HL-60 (cell line): ENCODE measurements around the gene LMBR1L.
"Not testable (repeated sequence)": the region's sequence is repeated elsewhere in the genome, so short reads cannot be mapped to it uniquely, and the experiment has no call there.

ENCODE experiments used
- DNase-seq, 2 experiments: peaks; one replicate each; pipeline ENCODE4 v3.0.0-alpha.2; 2010 to 2020; ENCODE audit warnings: low read depth in 1 of 2, low spot score in 1 of 2
- H3K27ac ChIP-seq: fragments of 250-450 bp; sonication (Bioruptor Pico); replicated peaks from 2 replicates; pipeline ENCODE4 v1.5.1; 2020; ENCODE audit warnings: mild to moderate bottlenecking, moderate library complexity
- H3K27me3 ChIP-seq: fragments of 250-450 bp; sonication (Bioruptor Pico); 2 replicates; pipeline ENCODE4 v1.5.1; 2021; ENCODE audit warnings: mild to moderate bottlenecking, moderate library complexity; ENCODE audit not compliant: insufficient read depth, poor library complexity, severe bottlenecking
- H3K4me3 ChIP-seq: replicated peaks from 2 replicates; pipeline ENCODE4 v1.5.1; 2011; ENCODE audit warnings: mild to moderate bottlenecking, control low read depth, low read length; ENCODE audit not compliant: insufficient read depth
- GABPA ChIP-seq: IDR thresholded peaks from 2 replicates; pipeline ENCODE4 v1.6.1; 2012; ENCODE audit warnings: low read depth
- POLR2AphosphoS5 ChIP-seq: IDR thresholded peaks from 2 replicates; pipeline ENCODE4 v1.6.1; 2012; ENCODE audit warnings: low read depth
- REST ChIP-seq: IDR thresholded peaks from 2 replicates; pipeline ENCODE4 v1.6.1; 2012; ENCODE audit warnings: low read depth; ENCODE audit not compliant: insufficient replicate concordance
- SPI1 ChIP-seq: IDR thresholded peaks from 2 replicates; pipeline ENCODE4 v1.6.1; 2012; ENCODE audit warnings: low read depth, mild to moderate bottlenecking, borderline replicate concordance
- TF ChIP-seq, protein P1 (sequence below): IDR thresholded peaks from one replicate; pipeline ENCODE4 v1.5.1; 2011; ENCODE audit warnings: low read length, control low read depth, inconsistent platforms; ENCODE audit not compliant: insufficient read depth

Gene LMBR1L

GRCh38 chr12:49068879-49069506 lies 41.7 kb downstream of the LMBR1L start:
- H3K27me3 ChIP-seq = no peaks in the 10 kb centered on the region
- TF ChIP-seq, protein P1, sequence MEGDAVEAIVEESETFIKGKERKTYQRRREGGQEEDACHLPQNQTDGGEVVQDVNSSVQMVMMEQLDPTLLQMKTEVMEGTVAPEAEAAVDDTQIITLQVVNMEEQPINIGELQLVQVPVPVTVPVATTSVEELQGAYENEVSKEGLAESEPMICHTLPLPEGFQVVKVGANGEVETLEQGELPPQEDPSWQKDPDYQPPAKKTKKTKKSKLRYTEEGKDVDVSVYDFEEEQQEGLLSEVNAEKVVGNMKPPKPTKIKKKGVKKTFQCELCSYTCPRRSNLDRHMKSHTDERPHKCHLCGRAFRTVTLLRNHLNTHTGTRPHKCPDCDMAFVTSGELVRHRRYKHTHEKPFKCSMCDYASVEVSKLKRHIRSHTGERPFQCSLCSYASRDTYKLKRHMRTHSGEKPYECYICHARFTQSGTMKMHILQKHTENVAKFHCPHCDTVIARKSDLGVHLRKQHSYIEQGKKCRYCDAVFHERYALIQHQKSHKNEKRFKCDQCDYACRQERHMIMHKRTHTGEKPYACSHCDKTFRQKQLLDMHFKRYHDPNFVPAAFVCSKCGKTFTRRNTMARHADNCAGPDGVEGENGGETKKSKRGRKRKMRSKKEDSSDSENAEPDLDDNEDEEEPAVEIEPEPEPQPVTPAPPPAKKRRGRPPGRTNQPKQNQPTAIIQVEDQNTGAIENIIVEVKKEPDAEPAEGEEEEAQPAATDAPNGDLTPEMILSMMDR = no peak
- no peak for TF ChIP-seq POLR2AphosphoS5
- no peak for TF ChIP-seq REST
- TF ChIP-seq SPI1 = no peak
- no peak for TF ChIP-seq GABPA
- DNase-seq = no peak
- peak overlapping the region; percentile 50; the same call in 1 of the 2 replicates for H3K27ac ChIP-seq
- H3K4me3 ChIP-seq = peak overlapping the region; percentile 92

GRCh38 chr12:49066120-49066519 lies 44.5 kb downstream of the LMBR1L start:
- TF ChIP-seq GABPA (no peak), POLR2AphosphoS5 (no peak), SPI1 (no peak), REST (no peak)
- TF ChIP-seq, protein P1 = no peak
- no peak for DNase-seq
- Histone ChIP-seq H3K27me3 (no peaks in the 10 kb centered on the region), H3K4me3 (no peak overlapping the region), H3K27ac (no peak overlapping the region)

DNA sequence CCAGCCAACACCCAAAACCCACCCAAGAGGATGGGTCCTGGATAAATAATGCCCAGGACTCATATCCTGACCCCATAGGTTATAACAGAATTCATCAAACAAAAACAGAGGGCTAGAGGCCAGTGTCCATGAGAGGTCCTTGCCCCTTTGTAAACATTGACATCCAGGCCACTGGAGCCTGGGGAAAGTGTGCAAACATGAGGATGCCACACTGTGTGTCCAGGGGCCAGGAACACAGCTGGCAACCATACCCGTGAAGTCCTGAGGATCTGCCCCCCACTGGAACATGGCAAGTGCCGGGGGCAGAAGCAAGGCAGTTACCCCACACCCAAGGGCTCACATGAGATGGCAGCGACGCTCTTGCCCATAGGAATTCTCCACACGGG lies 45.9 kb downstream of the LMBR1L start:
- TF ChIP-seq GABPA (no peak), POLR2AphosphoS5 (no peak), SPI1 (no peak), REST (no peak)
- TF ChIP-seq, protein P1 = no peak
- H3K27me3 ChIP-seq = no peaks in the 10 kb centered on the region
- no peak for DNase-seq
- H3K27ac ChIP-seq = no peak overlapping the region
- no peak overlapping the region for H3K4me3 ChIP-seq

DNA sequence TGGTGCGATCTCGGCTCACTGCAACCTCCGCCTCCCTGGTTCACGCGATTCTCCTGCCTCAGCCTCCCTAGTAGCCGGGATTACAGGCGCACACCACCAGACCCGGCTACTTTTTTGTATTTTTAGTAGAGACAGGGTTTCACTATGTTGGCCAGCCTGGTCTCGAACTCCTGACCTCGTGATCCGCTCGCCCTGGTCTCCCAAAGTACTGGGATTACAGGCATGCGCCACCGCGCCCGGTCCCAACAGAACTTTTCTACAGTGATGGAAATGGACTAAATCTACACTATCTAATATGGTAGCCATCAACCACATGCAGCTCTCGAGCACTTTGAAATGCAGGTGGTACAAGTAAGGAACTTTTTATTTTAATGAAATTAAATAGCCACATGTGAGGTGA lies 48.7 kb downstream of the LMBR1L start:
- H3K27ac ChIP-seq, H3K27me3 ChIP-seq, DNase-seq, H3K4me3 ChIP-seq: not testable (repeated sequence)
